GM23338 (cell line): ENCODE results near the gene KCNK17. TPM values are rescaled to one million over a fixed set of nuclear protein-coding genes. Genes with fewer than 3 reads are reported as not detected.

ENCODE experiments used
- ATAC-seq: fragments of 200-7000 bp; cut with Tn5 transposase; 3 replicates; pipeline ENCODE4 v1.9.1; 2020
- DNase-seq: peaks from one replicate; pipeline ENCODE4 v3.0.0-alpha.2; 2015; ENCODE audit warnings: low spot score
- H2AFZ ChIP-seq: fragments of 200-600 bp; sonication (generic); 2 replicates; pipeline ENCODE4 v1.8.0; 2016; ENCODE audit warnings: antibody characterized with exemption, mild to moderate bottlenecking, moderate library complexity
- H3F3A ChIP-seq: fragments of 200-600 bp; sonication (generic); replicated peaks from 2 replicates; pipeline ENCODE4 v1.8.0; 2017; ENCODE audit warnings: antibody characterized with exemption, mixed run types, low read depth
- H3K27ac ChIP-seq: fragments of 200-600 bp; sonication (generic); 2 replicates; pipeline ENCODE4 v1.6.1; 2016; ENCODE audit warnings: low read depth
- H3K27me3 ChIP-seq: fragments of 200-600 bp; sonication (generic); 2 replicates; pipeline ENCODE4 v1.8.0; 2016; ENCODE audit warnings: mild to moderate bottlenecking, mixed run types, moderate library complexity; ENCODE audit not compliant: insufficient read depth
- H3K36me3 ChIP-seq: fragments of 200-600 bp; sonication (generic); 2 replicates; pipeline ENCODE4 v1.8.0; 2016; ENCODE audit warnings: mild to moderate bottlenecking; ENCODE audit not compliant: insufficient read depth
- H3K4me1 ChIP-seq: fragments of 200-600 bp; sonication (generic); 2 replicates; pipeline ENCODE4 v1.8.0; 2016; ENCODE audit warnings: mild to moderate bottlenecking, moderate library complexity; ENCODE audit not compliant: insufficient read depth
- H3K4me2 ChIP-seq: fragments of 200-600 bp; sonication (generic); 2 replicates; pipeline ENCODE4 v1.7.1; 2017; ENCODE audit warnings: mixed run types
- H3K4me3 ChIP-seq: fragments of 200-600 bp; sonication (generic); 2 replicates; pipeline ENCODE4 v1.6.1; 2016; ENCODE audit warnings: mixed run types
- H3K79me2 ChIP-seq: fragments of 200-600 bp; sonication (generic); replicated peaks from 2 replicates; pipeline ENCODE4 v1.8.0; 2017; ENCODE audit warnings: mild to moderate bottlenecking; ENCODE audit not compliant: insufficient read depth
- H3K9me2 ChIP-seq: fragments of 200-600 bp; sonication (generic); 2 replicates; pipeline ENCODE4 v1.8.0; 2017; ENCODE audit not compliant: insufficient read depth
- H4K20me1 ChIP-seq: fragments of 200-600 bp; sonication (generic); replicated peaks from 2 replicates; pipeline ENCODE4 v1.8.0; 2017; ENCODE audit warnings: mild to moderate bottlenecking; ENCODE audit not compliant: insufficient read depth
- H3K27ac Mint-ChIP-seq: 2 replicates; pipeline ENCODE4 v1.8.0; 2020; ENCODE audit warnings: inconsistent platforms, mild to moderate bottlenecking, moderate library complexity, mixed read lengths
- H3K27me3 Mint-ChIP-seq: 3 replicates; pipeline ENCODE4 v1.8.0; 2022; ENCODE audit warnings: low read depth, mild to moderate bottlenecking, moderate library complexity, mixed read lengths, inconsistent platforms; ENCODE audit not compliant: insufficient read depth, poor library complexity
- H3K36me3 Mint-ChIP-seq: 3 replicates; pipeline ENCODE4 v1.8.0; 2021; ENCODE audit warnings: low read depth, mild to moderate bottlenecking, inconsistent platforms, moderate library complexity, mixed read lengths
- H3K4me1 Mint-ChIP-seq: 3 replicates; pipeline ENCODE4 v1.8.0; 2020; ENCODE audit warnings: mild to moderate bottlenecking, inconsistent platforms, mixed read lengths
- H3K4me3 Mint-ChIP-seq: 3 replicates; pipeline ENCODE4 v1.8.0; 2021; ENCODE audit warnings: moderate library complexity, mild to moderate bottlenecking, inconsistent platforms, mixed read lengths
- H3K9me3 Mint-ChIP-seq: 3 replicates; pipeline ENCODE4 v1.8.0; 2020; ENCODE audit warnings: moderate library complexity, mild to moderate bottlenecking, inconsistent platforms, mixed read lengths
- CREB1 ChIP-seq: fragments of 250-450 bp; sonication (Bioruptor Pico); IDR thresholded peaks from 2 replicates; pipeline ENCODE4 v1.5.0; 2020; ENCODE audit warnings: low read depth, mild to moderate bottlenecking, moderate library complexity
- EZH2 ChIP-seq: fragments of 200-600 bp; sonication (generic); IDR thresholded peaks from one replicate; pipeline ENCODE4 v1.8.0; 2017; ENCODE audit warnings: antibody characterized with exemption, mild to moderate bottlenecking, low read depth; ENCODE audit not compliant: unreplicated experiment
- EZH2phosphoT487 ChIP-seq: fragments of 200-600 bp; sonication (generic); IDR thresholded peaks from one replicate; pipeline ENCODE4 v1.8.1; 2018; ENCODE audit warnings: antibody characterized with exemption; ENCODE audit not compliant: unreplicated experiment
- JUNB ChIP-seq: IDR thresholded peaks from one replicate; pipeline ENCODE4 v1.6.1; 2016; ENCODE audit warnings: antibody characterized with exemption; ENCODE audit not compliant: unreplicated experiment
- POLR2AphosphoS5 ChIP-seq: IDR thresholded peaks from 2 replicates; pipeline ENCODE4 v1.6.1; 2016; ENCODE audit warnings: antibody characterized with exemption, low read depth
- STAT1 ChIP-seq: IDR thresholded peaks from one replicate; pipeline ENCODE4 v1.6.1; 2016; ENCODE audit warnings: antibody characterized with exemption; ENCODE audit not compliant: unreplicated experiment
- ZNF114 ChIP-seq: fragments of 250-450 bp; sonication (Bioruptor Pico); IDR thresholded peaks from 2 replicates; pipeline ENCODE4 v1.5.0; 2020; ENCODE audit warnings: mild to moderate bottlenecking, moderate library complexity
- ZNF331 ChIP-seq: fragments of 250-450 bp; sonication (Bioruptor Pico); IDR thresholded peaks from 2 replicates; pipeline ENCODE4 v1.5.0; 2020; ENCODE audit warnings: low read depth, mild to moderate bottlenecking, moderate library complexity
- polyA plus RNA-seq: library from polyadenylated mRNA; unstranded; fragments of >200 nt; fragmentation: Nextera tagmentation; extraction: Ambion mirVana; gene quantifications from 2 replicates; pipeline ENCODE4 v1.2.1, GENCODE V29; 2016
- total RNA-seq: library from RNA; depleted of rRNA; stranded (reverse); fragments of >200 nt; shearing (Covaris generic); gene quantifications from 2 replicates; pipeline ENCODE4 v1.2.3, GENCODE V29; 2014
- TF ChIP-seq, protein P1 (sequence below), 2 experiments: fragments of 200-600 bp in 1 of 2; sonication (generic) in 1 of 2; conservative IDR thresholded peaks; 2 replicates each; pipeline versions ENCODE4 v1.5.1 to v1.6.1; 2016 to 2017; ENCODE audit warnings: antibody characterized with exemption in 2 of 2, low read depth in 2 of 2, mild to moderate bottlenecking in 2 of 2, moderate library complexity in 1 of 2
- TF ChIP-seq, protein P2 (sequence below): IDR thresholded peaks from one replicate; pipeline ENCODE4 v1.6.1; 2018; ENCODE audit warnings: antibody characterized with exemption; ENCODE audit not compliant: unreplicated experiment
- TF ChIP-seq, protein P3 (sequence below): IDR thresholded peaks from 2 replicates; pipeline ENCODE4 v1.6.1; 2016; ENCODE audit warnings: antibody characterized with exemption
- TF ChIP-seq, protein P4 (sequence below): fragments of 250-450 bp; sonication (Bioruptor Pico); IDR thresholded peaks from 2 replicates; pipeline ENCODE4 v1.5.0; 2020; ENCODE audit warnings: mild to moderate bottlenecking, moderate library complexity

Gene KCNK17
- total and polyA plus RNA-seq, 2 experiments from 2014 or later: 2.2 to 3.1 TPM

DNA sequence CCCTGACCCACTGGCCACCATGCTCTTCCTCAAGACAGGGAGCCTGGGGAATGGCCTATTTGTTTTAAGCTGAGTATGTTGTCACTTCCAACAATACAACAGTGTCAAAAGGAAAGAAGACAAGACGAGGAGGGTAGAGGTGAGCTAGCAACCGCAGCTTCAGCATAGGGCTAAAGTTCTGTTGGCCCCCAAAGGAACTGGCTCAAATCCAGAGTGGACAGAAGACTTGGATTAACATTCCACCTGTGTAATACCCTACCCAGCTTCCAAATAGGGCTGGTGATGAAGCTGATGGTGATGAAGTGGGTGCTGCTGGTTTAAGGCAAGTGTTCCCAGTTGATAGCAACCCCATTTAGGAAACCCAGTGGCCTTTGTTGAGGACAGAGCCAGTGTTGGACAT is 53.3 kb downstream of the KCNK17 start:
- DNase-seq (no peak), ATAC-seq (no peak)
- Histone ChIP-seq H3K36me3 (no peaks in the 10 kb centered on the region), H4K20me1 (no peaks in the 10 kb centered on the region), H3K27ac (no peak overlapping the region), H3K27me3 (no peaks in the 10 kb centered on the region), H3K79me2 (no peaks in the 10 kb centered on the region), H2AFZ (no peak overlapping the region), H3K4me3 (no peak overlapping the region), H3K9me2 (0 out of 2 replicates have a peak, but pooled peaks cover 6% of the 10 kb centered on the region), H3K4me2 (no peak overlapping the region), H3K4me1 (peaks cover 28% of the 10 kb centered on the region), H3F3A (peaks cover 6% of the 10 kb centered on the region)
- Mint-ChIP-seq H3K4me1 (peaks cover 44% of the 10 kb centered on the region), H3K4me3 (no peak overlapping the region), H3K36me3 (peaks cover 8% of the 10 kb centered on the region), H3K27me3 (peaks cover 8% of the 10 kb centered on the region), H3K9me3 (peaks cover 10% of the 10 kb centered on the region; the same call in 2 of the 3 replicates), H3K27ac (no peak overlapping the region)
- TF ChIP-seq STAT1 (no peak), ZNF331 (CRISPR knock-in tag) (no peak), POLR2AphosphoS5 (no peak), CREB1 (CRISPR knock-in tag) (no peak), EZH2 (no peak), EZH2phosphoT487 (no peak), ZNF114 (no peak), JUNB (no peak)
- TF ChIP-seq, protein P1, sequence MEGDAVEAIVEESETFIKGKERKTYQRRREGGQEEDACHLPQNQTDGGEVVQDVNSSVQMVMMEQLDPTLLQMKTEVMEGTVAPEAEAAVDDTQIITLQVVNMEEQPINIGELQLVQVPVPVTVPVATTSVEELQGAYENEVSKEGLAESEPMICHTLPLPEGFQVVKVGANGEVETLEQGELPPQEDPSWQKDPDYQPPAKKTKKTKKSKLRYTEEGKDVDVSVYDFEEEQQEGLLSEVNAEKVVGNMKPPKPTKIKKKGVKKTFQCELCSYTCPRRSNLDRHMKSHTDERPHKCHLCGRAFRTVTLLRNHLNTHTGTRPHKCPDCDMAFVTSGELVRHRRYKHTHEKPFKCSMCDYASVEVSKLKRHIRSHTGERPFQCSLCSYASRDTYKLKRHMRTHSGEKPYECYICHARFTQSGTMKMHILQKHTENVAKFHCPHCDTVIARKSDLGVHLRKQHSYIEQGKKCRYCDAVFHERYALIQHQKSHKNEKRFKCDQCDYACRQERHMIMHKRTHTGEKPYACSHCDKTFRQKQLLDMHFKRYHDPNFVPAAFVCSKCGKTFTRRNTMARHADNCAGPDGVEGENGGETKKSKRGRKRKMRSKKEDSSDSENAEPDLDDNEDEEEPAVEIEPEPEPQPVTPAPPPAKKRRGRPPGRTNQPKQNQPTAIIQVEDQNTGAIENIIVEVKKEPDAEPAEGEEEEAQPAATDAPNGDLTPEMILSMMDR (conservative IDR thresholded peaks at IDR 0.05; ENCODE audit: low read depth in 2 of 2): no peak
- TF ChIP-seq, protein P2, sequence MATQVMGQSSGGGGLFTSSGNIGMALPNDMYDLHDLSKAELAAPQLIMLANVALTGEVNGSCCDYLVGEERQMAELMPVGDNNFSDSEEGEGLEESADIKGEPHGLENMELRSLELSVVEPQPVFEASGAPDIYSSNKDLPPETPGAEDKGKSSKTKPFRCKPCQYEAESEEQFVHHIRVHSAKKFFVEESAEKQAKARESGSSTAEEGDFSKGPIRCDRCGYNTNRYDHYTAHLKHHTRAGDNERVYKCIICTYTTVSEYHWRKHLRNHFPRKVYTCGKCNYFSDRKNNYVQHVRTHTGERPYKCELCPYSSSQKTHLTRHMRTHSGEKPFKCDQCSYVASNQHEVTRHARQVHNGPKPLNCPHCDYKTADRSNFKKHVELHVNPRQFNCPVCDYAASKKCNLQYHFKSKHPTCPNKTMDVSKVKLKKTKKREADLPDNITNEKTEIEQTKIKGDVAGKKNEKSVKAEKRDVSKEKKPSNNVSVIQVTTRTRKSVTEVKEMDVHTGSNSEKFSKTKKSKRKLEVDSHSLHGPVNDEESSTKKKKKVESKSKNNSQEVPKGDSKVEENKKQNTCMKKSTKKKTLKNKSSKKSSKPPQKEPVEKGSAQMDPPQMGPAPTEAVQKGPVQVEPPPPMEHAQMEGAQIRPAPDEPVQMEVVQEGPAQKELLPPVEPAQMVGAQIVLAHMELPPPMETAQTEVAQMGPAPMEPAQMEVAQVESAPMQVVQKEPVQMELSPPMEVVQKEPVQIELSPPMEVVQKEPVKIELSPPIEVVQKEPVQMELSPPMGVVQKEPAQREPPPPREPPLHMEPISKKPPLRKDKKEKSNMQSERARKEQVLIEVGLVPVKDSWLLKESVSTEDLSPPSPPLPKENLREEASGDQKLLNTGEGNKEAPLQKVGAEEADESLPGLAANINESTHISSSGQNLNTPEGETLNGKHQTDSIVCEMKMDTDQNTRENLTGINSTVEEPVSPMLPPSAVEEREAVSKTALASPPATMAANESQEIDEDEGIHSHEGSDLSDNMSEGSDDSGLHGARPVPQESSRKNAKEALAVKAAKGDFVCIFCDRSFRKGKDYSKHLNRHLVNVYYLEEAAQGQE: no peak
- TF ChIP-seq, protein P3, sequence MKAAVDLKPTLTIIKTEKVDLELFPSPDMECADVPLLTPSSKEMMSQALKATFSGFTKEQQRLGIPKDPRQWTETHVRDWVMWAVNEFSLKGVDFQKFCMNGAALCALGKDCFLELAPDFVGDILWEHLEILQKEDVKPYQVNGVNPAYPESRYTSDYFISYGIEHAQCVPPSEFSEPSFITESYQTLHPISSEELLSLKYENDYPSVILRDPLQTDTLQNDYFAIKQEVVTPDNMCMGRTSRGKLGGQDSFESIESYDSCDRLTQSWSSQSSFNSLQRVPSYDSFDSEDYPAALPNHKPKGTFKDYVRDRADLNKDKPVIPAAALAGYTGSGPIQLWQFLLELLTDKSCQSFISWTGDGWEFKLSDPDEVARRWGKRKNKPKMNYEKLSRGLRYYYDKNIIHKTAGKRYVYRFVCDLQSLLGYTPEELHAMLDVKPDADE: no peak
- TF ChIP-seq, protein P4, sequence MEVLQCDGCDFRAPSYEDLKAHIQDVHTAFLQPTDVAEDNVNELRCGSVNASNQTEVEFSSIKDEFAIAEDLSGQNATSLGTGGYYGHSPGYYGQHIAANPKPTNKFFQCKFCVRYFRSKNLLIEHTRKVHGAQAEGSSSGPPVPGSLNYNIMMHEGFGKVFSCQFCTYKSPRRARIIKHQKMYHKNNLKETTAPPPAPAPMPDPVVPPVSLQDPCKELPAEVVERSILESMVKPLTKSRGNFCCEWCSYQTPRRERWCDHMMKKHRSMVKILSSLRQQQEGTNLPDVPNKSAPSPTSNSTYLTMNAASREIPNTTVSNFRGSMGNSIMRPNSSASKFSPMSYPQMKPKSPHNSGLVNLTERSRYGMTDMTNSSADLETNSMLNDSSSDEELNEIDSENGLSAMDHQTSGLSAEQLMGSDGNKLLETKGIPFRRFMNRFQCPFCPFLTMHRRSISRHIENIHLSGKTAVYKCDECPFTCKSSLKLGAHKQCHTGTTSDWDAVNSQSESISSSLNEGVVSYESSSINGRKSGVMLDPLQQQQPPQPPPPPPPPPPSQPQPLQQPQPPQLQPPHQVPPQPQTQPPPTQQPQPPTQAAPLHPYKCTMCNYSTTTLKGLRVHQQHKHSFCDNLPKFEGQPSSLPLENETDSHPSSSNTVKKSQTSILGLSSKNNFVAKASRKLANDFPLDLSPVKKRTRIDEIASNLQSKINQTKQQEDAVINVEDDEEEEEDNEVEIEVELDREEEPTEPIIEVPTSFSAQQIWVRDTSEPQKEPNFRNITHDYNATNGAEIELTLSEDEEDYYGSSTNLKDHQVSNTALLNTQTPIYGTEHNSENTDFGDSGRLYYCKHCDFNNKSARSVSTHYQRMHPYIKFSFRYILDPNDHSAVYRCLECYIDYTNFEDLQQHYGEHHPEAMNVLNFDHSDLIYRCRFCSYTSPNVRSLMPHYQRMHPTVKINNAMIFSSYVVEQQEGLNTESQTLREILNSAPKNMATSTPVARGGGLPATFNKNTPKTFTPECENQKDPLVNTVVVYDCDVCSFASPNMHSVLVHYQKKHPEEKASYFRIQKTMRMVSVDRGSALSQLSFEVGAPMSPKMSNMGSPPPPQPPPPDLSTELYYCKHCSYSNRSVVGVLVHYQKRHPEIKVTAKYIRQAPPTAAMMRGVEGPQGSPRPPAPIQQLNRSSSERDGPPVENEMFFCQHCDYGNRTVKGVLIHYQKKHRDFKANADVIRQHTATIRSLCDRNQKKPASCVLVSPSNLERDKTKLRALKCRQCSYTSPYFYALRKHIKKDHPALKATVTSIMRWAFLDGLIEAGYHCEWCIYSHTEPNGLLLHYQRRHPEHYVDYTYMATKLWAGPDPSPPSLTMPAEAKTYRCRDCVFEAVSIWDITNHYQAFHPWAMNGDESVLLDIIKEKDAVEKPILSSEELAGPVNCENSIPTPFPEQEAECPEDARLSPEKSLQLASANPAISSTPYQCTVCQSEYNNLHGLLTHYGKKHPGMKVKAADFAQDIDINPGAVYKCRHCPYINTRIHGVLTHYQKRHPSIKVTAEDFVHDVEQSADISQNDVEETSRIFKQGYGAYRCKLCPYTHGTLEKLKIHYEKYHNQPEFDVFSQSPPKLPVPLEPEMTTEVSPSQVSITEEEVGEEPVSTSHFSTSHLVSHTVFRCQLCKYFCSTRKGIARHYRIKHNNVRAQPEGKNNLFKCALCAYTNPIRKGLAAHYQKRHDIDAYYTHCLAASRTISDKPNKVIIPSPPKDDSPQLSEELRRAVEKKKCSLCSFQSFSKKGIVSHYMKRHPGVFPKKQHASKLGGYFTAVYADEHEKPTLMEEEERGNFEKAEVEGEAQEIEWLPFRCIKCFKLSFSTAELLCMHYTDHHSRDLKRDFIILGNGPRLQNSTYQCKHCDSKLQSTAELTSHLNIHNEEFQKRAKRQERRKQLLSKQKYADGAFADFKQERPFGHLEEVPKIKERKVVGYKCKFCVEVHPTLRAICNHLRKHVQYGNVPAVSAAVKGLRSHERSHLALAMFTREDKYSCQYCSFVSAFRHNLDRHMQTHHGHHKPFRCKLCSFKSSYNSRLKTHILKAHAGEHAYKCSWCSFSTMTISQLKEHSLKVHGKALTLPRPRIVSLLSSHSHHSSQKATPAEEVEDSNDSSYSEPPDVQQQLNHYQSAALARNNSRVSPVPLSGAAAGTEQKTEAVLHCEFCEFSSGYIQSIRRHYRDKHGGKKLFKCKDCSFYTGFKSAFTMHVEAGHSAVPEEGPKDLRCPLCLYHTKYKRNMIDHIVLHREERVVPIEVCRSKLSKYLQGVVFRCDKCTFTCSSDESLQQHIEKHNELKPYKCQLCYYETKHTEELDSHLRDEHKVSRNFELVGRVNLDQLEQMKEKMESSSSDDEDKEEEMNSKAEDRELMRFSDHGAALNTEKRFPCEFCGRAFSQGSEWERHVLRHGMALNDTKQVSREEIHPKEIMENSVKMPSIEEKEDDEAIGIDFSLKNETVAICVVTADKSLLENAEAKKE: no peak
